Neural cell (in vitro differentiated cells): ENCODE results near the gene RUNX1. TPM values are rescaled to one million over a fixed set of nuclear protein-coding genes. Genes with fewer than 3 reads are reported as not detected.

Experiments used
- H2AFZ ChIP-seq: fragments of 200-600, 300-800 bp; sonication (generic), shearing (Covaris generic); 2 replicates; pipeline ENCODE4 v1.6.0; 2014; ENCODE audit warnings: low read depth, mild to moderate bottlenecking, antibody characterized with exemption, low read length, moderate library complexity
- H3F3A ChIP-seq: fragments of 200-600 bp; shearing (Covaris generic); 2 replicates; pipeline ENCODE4 v1.6.1; 2016; ENCODE audit warnings: mild to moderate bottlenecking, moderate library complexity, mixed read lengths, antibody characterized with exemption, low read length; ENCODE audit not compliant: insufficient read depth, poor library complexity, severe bottlenecking
- H3K27ac ChIP-seq: fragments of 200-600, 300-800 bp; sonication (generic), shearing (Covaris generic); 2 replicates; pipeline ENCODE4 v1.5.1; 2014; ENCODE audit warnings: mild to moderate bottlenecking, low read length, moderate library complexity
- H3K27me3 ChIP-seq: fragments of 300-800, 200-600 bp; sonication (generic), shearing (Covaris generic); 2 replicates; pipeline ENCODE4 v1.6.0; 2014; ENCODE audit warnings: mild to moderate bottlenecking, low read depth, low read length, moderate library complexity; ENCODE audit not compliant: insufficient read depth
- H3K36me3 ChIP-seq: fragments of 300-800, 200-600 bp; sonication (generic), shearing (Covaris generic); 2 replicates; pipeline ENCODE4 v1.5.1; 2014; ENCODE audit warnings: mild to moderate bottlenecking, antibody characterized with exemption, low read length, moderate library complexity; ENCODE audit not compliant: insufficient read depth
- H3K4me2 ChIP-seq: fragments of 300-800, 200-600 bp; sonication (generic), shearing (Covaris generic); 2 replicates; pipeline ENCODE4 v1.6.0; 2014; ENCODE audit warnings: mild to moderate bottlenecking, low read length
- H3K4me3 ChIP-seq: fragments of 300-800, 200-600 bp; sonication (generic), shearing (Covaris generic); 2 replicates; pipeline ENCODE4 v1.5.1; 2014; ENCODE audit warnings: mild to moderate bottlenecking, low read length, moderate library complexity
- H3K79me2 ChIP-seq: fragments of 200-600 bp; shearing (Covaris generic); replicated peaks from 2 replicates; pipeline ENCODE4 v1.6.0; 2014; ENCODE audit warnings: mild to moderate bottlenecking, low read length, moderate library complexity; ENCODE audit not compliant: insufficient read depth
- H3K9ac ChIP-seq: fragments of 300-800, 200-600 bp; sonication (generic), shearing (Covaris generic); 2 replicates; pipeline ENCODE4 v1.6.1; 2016; ENCODE audit warnings: mild to moderate bottlenecking, low read length, mixed read lengths
- H3K9me2 ChIP-seq: fragments of 200-600 bp; shearing (Covaris generic); 2 replicates; pipeline ENCODE4 v1.6.1; 2016; ENCODE audit warnings: mild to moderate bottlenecking, low read length, mixed read lengths; ENCODE audit not compliant: insufficient read depth
- H3K9me3 ChIP-seq: fragments of 200-600, 300-800 bp; sonication (generic), shearing (Covaris generic); 2 replicates; pipeline ENCODE4 v1.6.1; 2016; ENCODE audit warnings: mild to moderate bottlenecking, mixed run types, low read length, moderate library complexity, mixed read lengths
- H4K20me1 ChIP-seq: fragments of 200-600 bp; shearing (Covaris generic); 2 replicates; pipeline ENCODE4 v1.6.1; 2016; ENCODE audit warnings: mild to moderate bottlenecking, mixed run types; ENCODE audit not compliant: insufficient read depth
- EP300 ChIP-seq: fragments of 450-650 bp; conservative IDR thresholded peaks from 2 replicates; pipeline ENCODE4 v1.6.1; 2014; ENCODE audit warnings: antibody characterized with exemption, mild to moderate bottlenecking, moderate library complexity; ENCODE audit not compliant: poor library complexity, severe bottlenecking
- EZH2 ChIP-seq: fragments of 200-600, 300-800 bp; shearing (Covaris generic), sonication (generic); IDR thresholded peaks from 2 replicates; pipeline ENCODE4 v1.6.1; 2014; ENCODE audit warnings: antibody characterized with exemption, low read length, borderline replicate concordance, mild to moderate bottlenecking; ENCODE audit not compliant: insufficient read depth, poor library complexity, severe bottlenecking
- MXI1 ChIP-seq: fragments of 450-650 bp; conservative IDR thresholded peaks from 2 replicates; pipeline ENCODE4 v1.6.1; 2014; ENCODE audit warnings: antibody characterized with exemption, mild to moderate bottlenecking; ENCODE audit not compliant: poor library complexity, severe bottlenecking
- POLR2AphosphoS5 ChIP-seq: IDR thresholded peaks from 2 replicates; pipeline ENCODE4 v1.6.1; 2012
- RAD21 ChIP-seq: fragments of 450-650 bp; conservative IDR thresholded peaks from 2 replicates; pipeline ENCODE4 v1.6.1; 2014; ENCODE audit warnings: antibody characterized with exemption, mild to moderate bottlenecking, moderate library complexity
- SMC3 ChIP-seq: fragments of 450-650 bp; conservative IDR thresholded peaks from 2 replicates; pipeline ENCODE4 v1.6.1; 2014; ENCODE audit warnings: antibody characterized with exemption, mild to moderate bottlenecking, moderate library complexity; ENCODE audit not compliant: poor library complexity
- TAF1 ChIP-seq: IDR thresholded peaks from 2 replicates; pipeline ENCODE4 v1.6.1; 2012; ENCODE audit warnings: low read depth
- polyA plus RNA-seq: library from polyadenylated mRNA; depleted of rRNA; stranded (reverse); fragments of >200 nt; gene quantifications from 2 replicates; pipeline ENCODE4 v1.2.3, GENCODE V29; 2014
- TF ChIP-seq, protein P1 (sequence below): fragments of 450-650 bp; IDR thresholded peaks from 2 replicates; pipeline ENCODE4 v1.5.1; 2014; ENCODE audit warnings: antibody characterized with exemption, mild to moderate bottlenecking, moderate library complexity; ENCODE audit not compliant: poor library complexity, severe bottlenecking
- TF ChIP-seq, protein P2 (sequence below): IDR thresholded peaks from 2 replicates; pipeline ENCODE4 v1.6.1; 2012; ENCODE audit warnings: borderline replicate concordance

The RUNX1 gene
- polyA plus RNA-seq, 1 donor from 2014 or later, result not detected

- Histone ChIP-seq H3K79me2 (no peaks in the 10 kb centered on the region), H3K4me2 (no peak overlapping the region), H3K27me3 (no peaks in the 10 kb centered on the region), H4K20me1 (no peaks in the 10 kb centered on the region), H3K4me3 (no peak overlapping the region), H3F3A (no peaks in the 10 kb centered on the region), H3K9me3 (no peaks in the 10 kb centered on the region), H2AFZ (no peak overlapping the region), H3K9me2 (no peaks in the 10 kb centered on the region), H3K27ac (no peak overlapping the region), H3K9ac (no peak overlapping the region), H3K36me3 (no peaks in the 10 kb centered on the region)
- TF ChIP-seq TAF1, result no peak
- no peak for TF ChIP-seq EZH2
- TF ChIP-seq RAD21, result no peak
- TF ChIP-seq MXI1, result no peak
Observed at GRCh38 chr21:34913811-34914210, 135.3 kb downstream of the RUNX1 start.

DNA sequence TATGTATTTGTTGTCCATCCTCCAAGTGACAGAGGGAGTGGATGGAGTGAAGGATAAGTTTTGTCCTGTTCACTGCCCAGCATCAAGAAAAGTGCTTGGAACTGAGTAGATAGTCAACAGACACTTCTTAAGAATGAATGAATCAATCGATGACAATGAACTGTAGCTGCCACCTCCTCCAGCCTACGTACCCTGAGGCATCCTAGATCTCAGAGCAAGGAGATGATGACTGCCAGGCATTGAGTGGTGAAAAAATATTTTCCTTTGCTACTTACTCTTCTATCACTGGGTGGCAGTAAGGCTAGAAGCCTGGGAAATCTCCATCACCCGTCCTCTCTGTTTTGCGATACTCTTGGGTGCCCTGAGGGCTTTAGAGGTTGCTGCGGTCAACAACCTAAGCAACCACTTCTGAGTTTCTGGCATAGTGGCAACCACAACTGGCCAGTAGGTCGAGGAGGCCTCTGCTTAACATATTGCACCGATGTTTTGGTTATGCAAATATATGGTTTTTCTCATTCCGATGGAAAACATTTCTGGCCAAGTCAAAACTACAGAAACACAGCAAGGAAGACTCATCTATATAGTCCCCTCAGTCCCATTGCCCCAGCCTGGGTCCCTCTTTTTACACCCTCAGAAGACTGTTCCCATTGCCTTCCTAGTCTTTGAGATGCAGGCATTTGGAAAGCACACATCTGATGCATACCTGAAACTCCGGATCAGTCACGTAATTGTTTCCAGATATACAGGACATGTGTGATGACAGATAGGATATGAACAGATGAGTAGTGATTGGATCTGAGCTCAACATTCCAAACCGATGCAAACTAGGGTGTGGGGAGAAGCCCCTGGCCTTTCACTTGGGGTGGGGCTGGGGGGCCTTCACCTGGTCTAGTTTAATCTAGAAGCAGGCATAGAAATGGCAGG, 136.8 kb downstream of the RUNX1 start:
- H4K20me1 ChIP-seq, result no peaks in the 10 kb centered on the region
- no peak overlapping the region for H3K9ac ChIP-seq
- H2AFZ ChIP-seq, result no peak overlapping the region
- no peak overlapping the region for H3K4me3 ChIP-seq
- no peaks in the 10 kb centered on the region for H3K36me3 ChIP-seq
- TF ChIP-seq RAD21 (no peak), SMC3 (no peak), MXI1 (no peak), POLR2AphosphoS5 (no peak), TAF1 (no peak), EP300 (no peak), EZH2 (no peak)
- TF ChIP-seq, protein P1, sequence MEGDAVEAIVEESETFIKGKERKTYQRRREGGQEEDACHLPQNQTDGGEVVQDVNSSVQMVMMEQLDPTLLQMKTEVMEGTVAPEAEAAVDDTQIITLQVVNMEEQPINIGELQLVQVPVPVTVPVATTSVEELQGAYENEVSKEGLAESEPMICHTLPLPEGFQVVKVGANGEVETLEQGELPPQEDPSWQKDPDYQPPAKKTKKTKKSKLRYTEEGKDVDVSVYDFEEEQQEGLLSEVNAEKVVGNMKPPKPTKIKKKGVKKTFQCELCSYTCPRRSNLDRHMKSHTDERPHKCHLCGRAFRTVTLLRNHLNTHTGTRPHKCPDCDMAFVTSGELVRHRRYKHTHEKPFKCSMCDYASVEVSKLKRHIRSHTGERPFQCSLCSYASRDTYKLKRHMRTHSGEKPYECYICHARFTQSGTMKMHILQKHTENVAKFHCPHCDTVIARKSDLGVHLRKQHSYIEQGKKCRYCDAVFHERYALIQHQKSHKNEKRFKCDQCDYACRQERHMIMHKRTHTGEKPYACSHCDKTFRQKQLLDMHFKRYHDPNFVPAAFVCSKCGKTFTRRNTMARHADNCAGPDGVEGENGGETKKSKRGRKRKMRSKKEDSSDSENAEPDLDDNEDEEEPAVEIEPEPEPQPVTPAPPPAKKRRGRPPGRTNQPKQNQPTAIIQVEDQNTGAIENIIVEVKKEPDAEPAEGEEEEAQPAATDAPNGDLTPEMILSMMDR, result no peak
- TF ChIP-seq, protein P2, sequence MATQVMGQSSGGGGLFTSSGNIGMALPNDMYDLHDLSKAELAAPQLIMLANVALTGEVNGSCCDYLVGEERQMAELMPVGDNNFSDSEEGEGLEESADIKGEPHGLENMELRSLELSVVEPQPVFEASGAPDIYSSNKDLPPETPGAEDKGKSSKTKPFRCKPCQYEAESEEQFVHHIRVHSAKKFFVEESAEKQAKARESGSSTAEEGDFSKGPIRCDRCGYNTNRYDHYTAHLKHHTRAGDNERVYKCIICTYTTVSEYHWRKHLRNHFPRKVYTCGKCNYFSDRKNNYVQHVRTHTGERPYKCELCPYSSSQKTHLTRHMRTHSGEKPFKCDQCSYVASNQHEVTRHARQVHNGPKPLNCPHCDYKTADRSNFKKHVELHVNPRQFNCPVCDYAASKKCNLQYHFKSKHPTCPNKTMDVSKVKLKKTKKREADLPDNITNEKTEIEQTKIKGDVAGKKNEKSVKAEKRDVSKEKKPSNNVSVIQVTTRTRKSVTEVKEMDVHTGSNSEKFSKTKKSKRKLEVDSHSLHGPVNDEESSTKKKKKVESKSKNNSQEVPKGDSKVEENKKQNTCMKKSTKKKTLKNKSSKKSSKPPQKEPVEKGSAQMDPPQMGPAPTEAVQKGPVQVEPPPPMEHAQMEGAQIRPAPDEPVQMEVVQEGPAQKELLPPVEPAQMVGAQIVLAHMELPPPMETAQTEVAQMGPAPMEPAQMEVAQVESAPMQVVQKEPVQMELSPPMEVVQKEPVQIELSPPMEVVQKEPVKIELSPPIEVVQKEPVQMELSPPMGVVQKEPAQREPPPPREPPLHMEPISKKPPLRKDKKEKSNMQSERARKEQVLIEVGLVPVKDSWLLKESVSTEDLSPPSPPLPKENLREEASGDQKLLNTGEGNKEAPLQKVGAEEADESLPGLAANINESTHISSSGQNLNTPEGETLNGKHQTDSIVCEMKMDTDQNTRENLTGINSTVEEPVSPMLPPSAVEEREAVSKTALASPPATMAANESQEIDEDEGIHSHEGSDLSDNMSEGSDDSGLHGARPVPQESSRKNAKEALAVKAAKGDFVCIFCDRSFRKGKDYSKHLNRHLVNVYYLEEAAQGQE, result no peak
- H3F3A ChIP-seq, result no peaks in the 10 kb centered on the region
- no peaks in the 10 kb centered on the region for H3K9me2 ChIP-seq
- H3K27me3 ChIP-seq, result peaks cover 3% of the 10 kb centered on the region
- no peaks in the 10 kb centered on the region for H3K79me2 ChIP-seq
- no peak overlapping the region for H3K27ac ChIP-seq
- no peak overlapping the region for H3K4me2 ChIP-seq
- no peaks in the 10 kb centered on the region for H3K9me3 ChIP-seq
